GM23338 (cell line): Measurements from ENCODE around the gene YWHAH.

Experiments
- EZH2 ChIP-seq: fragments of 200-600 bp; sonication (generic); IDR thresholded peaks from one replicate; pipeline ENCODE4 v1.8.0; 2017; ENCODE audit warnings: antibody characterized with exemption, mild to moderate bottlenecking, low read depth; ENCODE audit not compliant: unreplicated experiment
- EZH2phosphoT487 ChIP-seq: fragments of 200-600 bp; sonication (generic); IDR thresholded peaks from one replicate; pipeline ENCODE4 v1.8.1; 2018; ENCODE audit warnings: antibody characterized with exemption; ENCODE audit not compliant: unreplicated experiment
- POLR2AphosphoS5 ChIP-seq: IDR thresholded peaks from 2 replicates; pipeline ENCODE4 v1.6.1; 2016; ENCODE audit warnings: antibody characterized with exemption, low read depth
- TF ChIP-seq, protein P1 (sequence below), 2 experiments: fragments of 200-600 bp in 1 of 2; sonication (generic) in 1 of 2; conservative IDR thresholded peaks; 2 replicates each; pipeline versions ENCODE4 v1.5.1 to v1.6.1; 2016 to 2017; ENCODE audit warnings: antibody characterized with exemption in 2 of 2, low read depth in 2 of 2, mild to moderate bottlenecking in 2 of 2, moderate library complexity in 1 of 2
- TF ChIP-seq, protein P2 (sequence below): IDR thresholded peaks from one replicate; pipeline ENCODE4 v1.6.1; 2018; ENCODE audit warnings: antibody characterized with exemption; ENCODE audit not compliant: unreplicated experiment

DNA sequence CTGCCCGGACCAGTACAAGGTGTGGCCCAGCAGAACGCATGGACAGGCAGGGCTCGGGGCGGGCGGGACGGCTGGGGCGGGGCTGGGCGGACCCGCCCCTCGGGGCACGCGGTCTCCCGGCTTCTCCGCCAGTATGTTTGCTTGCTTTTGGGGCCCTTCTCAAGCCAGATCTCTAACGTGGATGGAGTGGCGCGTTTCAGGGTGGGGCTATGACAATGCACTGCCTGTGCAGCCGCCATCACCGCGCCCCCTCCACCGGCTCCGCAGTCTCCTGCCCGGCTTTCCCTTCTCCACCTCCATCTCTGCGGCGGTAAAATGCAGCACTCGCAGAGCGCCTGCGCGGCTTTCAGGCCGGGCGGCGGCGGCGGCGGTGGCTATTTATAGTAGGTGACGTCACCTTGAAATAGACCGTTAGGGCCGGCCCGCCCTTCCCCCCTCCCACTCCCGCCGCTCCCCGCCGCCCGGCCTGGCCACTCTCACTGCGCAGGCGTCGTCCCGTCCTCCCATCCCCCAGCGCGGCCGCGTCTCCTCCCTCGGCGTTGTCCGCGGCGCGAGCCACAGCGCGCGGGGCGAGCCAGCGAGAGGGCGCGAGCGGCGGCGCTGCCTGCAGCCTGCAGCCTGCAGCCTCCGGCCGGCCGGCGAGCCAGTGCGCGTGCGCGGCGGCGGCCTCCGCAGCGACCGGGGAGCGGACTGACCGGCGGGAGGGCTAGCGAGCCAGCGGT, at the start of gene YWHAH:
- TF ChIP-seq EZH2 (no peak), POLR2AphosphoS5 (peak; percentile 78), EZH2phosphoT487 (no peak)
- TF ChIP-seq, protein P1, sequence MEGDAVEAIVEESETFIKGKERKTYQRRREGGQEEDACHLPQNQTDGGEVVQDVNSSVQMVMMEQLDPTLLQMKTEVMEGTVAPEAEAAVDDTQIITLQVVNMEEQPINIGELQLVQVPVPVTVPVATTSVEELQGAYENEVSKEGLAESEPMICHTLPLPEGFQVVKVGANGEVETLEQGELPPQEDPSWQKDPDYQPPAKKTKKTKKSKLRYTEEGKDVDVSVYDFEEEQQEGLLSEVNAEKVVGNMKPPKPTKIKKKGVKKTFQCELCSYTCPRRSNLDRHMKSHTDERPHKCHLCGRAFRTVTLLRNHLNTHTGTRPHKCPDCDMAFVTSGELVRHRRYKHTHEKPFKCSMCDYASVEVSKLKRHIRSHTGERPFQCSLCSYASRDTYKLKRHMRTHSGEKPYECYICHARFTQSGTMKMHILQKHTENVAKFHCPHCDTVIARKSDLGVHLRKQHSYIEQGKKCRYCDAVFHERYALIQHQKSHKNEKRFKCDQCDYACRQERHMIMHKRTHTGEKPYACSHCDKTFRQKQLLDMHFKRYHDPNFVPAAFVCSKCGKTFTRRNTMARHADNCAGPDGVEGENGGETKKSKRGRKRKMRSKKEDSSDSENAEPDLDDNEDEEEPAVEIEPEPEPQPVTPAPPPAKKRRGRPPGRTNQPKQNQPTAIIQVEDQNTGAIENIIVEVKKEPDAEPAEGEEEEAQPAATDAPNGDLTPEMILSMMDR (conservative IDR thresholded peaks at IDR 0.05; ENCODE audit: low read depth in 2 of 2), result no peak
- TF ChIP-seq, protein P2, sequence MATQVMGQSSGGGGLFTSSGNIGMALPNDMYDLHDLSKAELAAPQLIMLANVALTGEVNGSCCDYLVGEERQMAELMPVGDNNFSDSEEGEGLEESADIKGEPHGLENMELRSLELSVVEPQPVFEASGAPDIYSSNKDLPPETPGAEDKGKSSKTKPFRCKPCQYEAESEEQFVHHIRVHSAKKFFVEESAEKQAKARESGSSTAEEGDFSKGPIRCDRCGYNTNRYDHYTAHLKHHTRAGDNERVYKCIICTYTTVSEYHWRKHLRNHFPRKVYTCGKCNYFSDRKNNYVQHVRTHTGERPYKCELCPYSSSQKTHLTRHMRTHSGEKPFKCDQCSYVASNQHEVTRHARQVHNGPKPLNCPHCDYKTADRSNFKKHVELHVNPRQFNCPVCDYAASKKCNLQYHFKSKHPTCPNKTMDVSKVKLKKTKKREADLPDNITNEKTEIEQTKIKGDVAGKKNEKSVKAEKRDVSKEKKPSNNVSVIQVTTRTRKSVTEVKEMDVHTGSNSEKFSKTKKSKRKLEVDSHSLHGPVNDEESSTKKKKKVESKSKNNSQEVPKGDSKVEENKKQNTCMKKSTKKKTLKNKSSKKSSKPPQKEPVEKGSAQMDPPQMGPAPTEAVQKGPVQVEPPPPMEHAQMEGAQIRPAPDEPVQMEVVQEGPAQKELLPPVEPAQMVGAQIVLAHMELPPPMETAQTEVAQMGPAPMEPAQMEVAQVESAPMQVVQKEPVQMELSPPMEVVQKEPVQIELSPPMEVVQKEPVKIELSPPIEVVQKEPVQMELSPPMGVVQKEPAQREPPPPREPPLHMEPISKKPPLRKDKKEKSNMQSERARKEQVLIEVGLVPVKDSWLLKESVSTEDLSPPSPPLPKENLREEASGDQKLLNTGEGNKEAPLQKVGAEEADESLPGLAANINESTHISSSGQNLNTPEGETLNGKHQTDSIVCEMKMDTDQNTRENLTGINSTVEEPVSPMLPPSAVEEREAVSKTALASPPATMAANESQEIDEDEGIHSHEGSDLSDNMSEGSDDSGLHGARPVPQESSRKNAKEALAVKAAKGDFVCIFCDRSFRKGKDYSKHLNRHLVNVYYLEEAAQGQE, result no peak
